GM18951 (cell line): ENCODE measurements around the gene DCPS.
"Not testable (repeated sequence)": the region's sequence is repeated elsewhere in the genome, so short reads cannot be mapped to it uniquely, and the experiment has no call there.

Source experiments
- POLR2A ChIP-seq: IDR thresholded peaks from 4 replicates; pipeline ENCODE4 v1.6.1; 2011; ENCODE audit warnings: mild to moderate bottlenecking; ENCODE audit not compliant: insufficient read length, insufficient read depth; ENCODE audit errors: extremely low read depth
- in situ Hi-C: fragments of 300-500 bp; cut with MboI; formaldehyde crosslinking; loops from one replicate; pipeline ENCODE4 v1.12.0; 2022; ENCODE audit warnings: low sequenced_read_pairs, mixed read lengths, inconsistent platforms; ENCODE audit not compliant: unreplicated experiment

Gene DCPS

GRCh38 chr11:126307706-126308105 is 3.8 kb downstream of the DCPS start:
- in situ Hi-C loops = no loop called here

GRCh38 chr11:126308271-126308671 is 4.4 kb downstream of the DCPS start:
- in situ Hi-C loops = no loop called here
- TF ChIP-seq POLR2A = no peak

More at GRCh38 chr11:126307706-126308105, 3.8 kb downstream of the DCPS start:
- TF ChIP-seq POLR2A = no peak

GRCh38 chr11:126308771-126309170 is 4.9 kb downstream of the DCPS start:
- in situ Hi-C loops = not testable (repeated sequence)

- in situ Hi-C loops = no loop called here
- TF ChIP-seq POLR2A = no peak
These were observed 6.5 kb downstream of the DCPS start for GRCh38 chr11:126310200-126310991.

GRCh38 chr11:126310992-126311310 is 7.1 kb downstream of the DCPS start:
- TF ChIP-seq POLR2A = no peak
- in situ Hi-C loops = no loop called here

GRCh38 chr11:126311401-126312291 is 7.8 kb downstream of the DCPS start:
- TF ChIP-seq POLR2A = no peak
- in situ Hi-C loops = no loop called here

- in situ Hi-C loops = no loop called here
- TF ChIP-seq POLR2A = no peak
These were observed 9.1 kb downstream of the DCPS start for GRCh38 chr11:126312961-126313360.

- in situ Hi-C loops = no loop called here
- no peak for TF ChIP-seq POLR2A
These were observed 10.0 kb downstream of the DCPS start for GRCh38 chr11:126313826-126314225.

GRCh38 chr11:126317432-126317755 is 13.5 kb downstream of the DCPS start:
- in situ Hi-C loops = no loop called here
- TF ChIP-seq POLR2A = no peak

GRCh38 chr11:126317756-126318573 is 14.1 kb downstream of the DCPS start:
- in situ Hi-C loops = no loop called here
- no peak for TF ChIP-seq POLR2A

GRCh38 chr11:126318574-126319373 is 14.9 kb downstream of the DCPS start:
- in situ Hi-C loops = no loop called here
- no peak for TF ChIP-seq POLR2A

GRCh38 chr11:126319374-126319740 is 15.5 kb downstream of the DCPS start:
- TF ChIP-seq POLR2A = no peak
- in situ Hi-C loops = no loop called here

- TF ChIP-seq POLR2A = no peak
- in situ Hi-C loops = no loop called here
These were observed 19.1 kb downstream of the DCPS start for GRCh38 chr11:126322996-126323395.
